Panc1 (cell line): ENCODE measurements around the gene RCN1. TPM values are rescaled to one million over a fixed set of nuclear protein-coding genes. Genes with fewer than 3 reads are reported as not detected.
"Not testable (repeated sequence)": the region's sequence is repeated elsewhere in the genome, so short reads cannot be mapped to it uniquely, and the experiment has no call there.

ENCODE experiments used
- ATAC-seq: fragments of 200-7000 bp; cut with Tn5 transposase; 2 replicates; pipeline ENCODE4 v1.9.1; 2020; ENCODE audit warnings: mild to moderate bottlenecking, moderate library complexity
- BruUV-seq: library from RNA; stranded (reverse); fragments of 400-500 nt; replicated peaks from 2 replicates; lab custom pipeline; 2021; lab: Mats Ljungman, UMichigan
- CTCF ChIA-PET: fragments of 300-600 bp; sonication (Branson Sonifier 250); formaldehyde crosslinking; loops from one replicate; lab custom pipeline; 2022; ENCODE audit warnings: antibody characterized with exemption; lab: Charles Lee
- POLR2A ChIA-PET: fragments of 300-600 bp; sonication (Branson Sonifier 250); formaldehyde crosslinking; loops from one replicate; lab custom pipeline; 2022; ENCODE audit warnings: antibody characterized with exemption; lab: Charles Lee
- DNase-seq: peaks from one replicate; pipeline ENCODE4 v3.0.0-alpha.2; 2010; ENCODE audit warnings: low read depth, low spot score
- H3K27ac ChIP-seq: 2 replicates; pipeline ENCODE4 v1.5.1; 2011; ENCODE audit warnings: mild to moderate bottlenecking, low read length, inconsistent platforms
- H3K27me3 ChIP-seq: fragments of 200-500 bp; sonication (Bioruptor generic); 2 replicates; pipeline ENCODE4 v1.6.0; 2014; ENCODE audit warnings: low read length, inconsistent platforms; ENCODE audit not compliant: control insufficient read depth, insufficient read depth
- H3K36me3 ChIP-seq: fragments of 200-500 bp; sonication (Bioruptor generic); 2 replicates; pipeline ENCODE4 v1.5.1; 2014; ENCODE audit warnings: inconsistent platforms, mild to moderate bottlenecking, low read length, moderate library complexity; ENCODE audit not compliant: control insufficient read depth, insufficient read depth
- H3K4me1 ChIP-seq: 2 replicates; pipeline ENCODE4 v1.5.1; 2011; ENCODE audit warnings: inconsistent platforms, mild to moderate bottlenecking, low read length, moderate library complexity; ENCODE audit not compliant: control insufficient read depth, insufficient read depth
- H3K4me3 ChIP-seq, 2 experiments: 2 replicates each; pipeline ENCODE4 v1.5.1; 2011 to 2012; ENCODE audit warnings: low read depth in 2 of 2, low read length in 2 of 2, mild to moderate bottlenecking in 2 of 2, inconsistent platforms in 1 of 2, moderate library complexity in 1 of 2
- H3K9me3 ChIP-seq: fragments of 200-500 bp; sonication (Bioruptor generic); 2 replicates; pipeline ENCODE4 v1.5.1; 2014; ENCODE audit warnings: low read depth, mild to moderate bottlenecking, inconsistent platforms, low read length, moderate library complexity; ENCODE audit not compliant: control insufficient read depth, insufficient read depth
- CTCF ChIP-seq: fragments of 450-650 bp; IDR thresholded peaks from 2 replicates; pipeline ENCODE4 v1.5.1; 2017; ENCODE audit warnings: mild to moderate bottlenecking
- POLR2AphosphoS5 ChIP-seq: IDR thresholded peaks from 2 replicates; pipeline ENCODE4 v1.6.1; 2012; ENCODE audit warnings: mild to moderate bottlenecking, low read depth, low read length, moderate library complexity
- REST ChIP-seq, 2 experiments: IDR thresholded peaks; 2 replicates each; pipeline ENCODE4 v1.6.1; 2011 to 2012; ENCODE audit warnings: low read depth in 2 of 2, control low read depth in 1 of 2, low read length in 1 of 2, mild to moderate bottlenecking in 1 of 2, moderate library complexity in 1 of 2; ENCODE audit not compliant: insufficient read depth in 1 of 2
- SIN3A ChIP-seq: IDR thresholded peaks from 2 replicates; pipeline ENCODE4 v1.6.1; 2012; ENCODE audit warnings: low read depth, mild to moderate bottlenecking, low read length, moderate library complexity, borderline replicate concordance; ENCODE audit not compliant: insufficient read depth
- TCF7L2 ChIP-seq: IDR thresholded peaks from 2 replicates; pipeline ENCODE4 v1.6.1; 2011; ENCODE audit warnings: mild to moderate bottlenecking, low read depth, low read length, inconsistent platforms
- in situ Hi-C: cut with HindIII; loops from 2 replicates; pipeline ENCODE4 v1.10.0; 2016; ENCODE audit warnings: low sequenced_read_pairs, low pct_unique_long_range_greater_than_20kb
- intact Hi-C: fragments of 100-400 bp; cut with micrococcal nuclease; formaldehyde crosslinking; loops from one replicate; pipeline ENCODE4 v1.10.0; 2022; ENCODE audit not compliant: unreplicated experiment
- total RNA-seq: library from RNA; stranded (reverse); gene quantifications from one replicate; pipeline ENCODE4 v1.2.1, GENCODE V29; 2021; ENCODE audit not compliant: unreplicated experiment

The RCN1 gene
- total RNA-seq, 1 experiment from 2014 or later, result 120 TPM

GRCh38 chr11:32100495-32100894 is 9.6 kb downstream of the RCN1 start:
- Histone ChIP-seq H3K4me1 (no peaks in the 10 kb centered on the region), H3K9me3 (no peaks in the 10 kb centered on the region), H3K27me3 (no peaks in the 10 kb centered on the region), H3K36me3 (peaks cover 6% of the 10 kb centered on the region), H3K4me3 (no peak overlapping the region), H3K27ac (no peak overlapping the region)
- ATAC-seq (no peak), DNase-seq (no peak)
- ChIA-PET CTCF (no interaction called here), POLR2A (no interaction called here)
- BruUV-seq, result no TSS peak
- intact Hi-C loops, result no loop called here
- in situ Hi-C loops, result no loop called here
- TF ChIP-seq POLR2AphosphoS5 (no peak), CTCF (no peak), SIN3A (no peak), TCF7L2 (no peak), REST (IDR thresholded peaks at IDR 0.05; ENCODE audit: insufficient read depth in 1 of 2, low read depth in 2 of 2, low read length in 1 of 2) (no peak)

- ChIA-PET CTCF (no interaction called here), POLR2A (no interaction called here)
- no peak for DNase-seq
- Histone ChIP-seq H3K4me3 (no peak overlapping the region), H3K27ac (no peak overlapping the region), H3K27me3 (no peaks in the 10 kb centered on the region), H3K36me3 (peaks cover 6% of the 10 kb centered on the region), H3K4me1 (no peaks in the 10 kb centered on the region), H3K9me3 (no peaks in the 10 kb centered on the region)
- BruUV-seq, result no TSS peak
- no peak for ATAC-seq
- in situ Hi-C loops (no loop called here), intact Hi-C loops (no loop called here)
- no peak for TF ChIP-seq REST (IDR thresholded peaks at IDR 0.05; ENCODE audit: insufficient read depth in 1 of 2, low read depth in 2 of 2, low read length in 1 of 2)
- TF ChIP-seq POLR2AphosphoS5, result no peak
Observed at GRCh38 chr11:32101791-32102190, 10.9 kb downstream of the RCN1 start.

- intact Hi-C loops, CTCF ChIA-PET, H3K36me3 ChIP-seq: not testable (repeated sequence)
Observed at GRCh38 chr11:32103121-32103719, 12.3 kb downstream of the RCN1 start.

More at GRCh38 chr11:32103121-32103719, 12.3 kb downstream of the RCN1 start:
- H3K4me3 ChIP-seq, ATAC-seq, H3K27me3 ChIP-seq, DNase-seq, H3K9me3 ChIP-seq, H3K4me1 ChIP-seq, H3K27ac ChIP-seq, in situ Hi-C loops, POLR2A ChIA-PET, BruUV-seq: not testable (repeated sequence)
